NCI-H2196 (cell line): Measurements from ENCODE around the gene GOLPH3.

Source experiments
- DNase-seq: peaks from one replicate; lab custom pipeline; 2025; ENCODE audit not compliant: unreplicated experiment; lab: John Stamatoyannopoulos, UW

GOLPH3 gene

DNA sequence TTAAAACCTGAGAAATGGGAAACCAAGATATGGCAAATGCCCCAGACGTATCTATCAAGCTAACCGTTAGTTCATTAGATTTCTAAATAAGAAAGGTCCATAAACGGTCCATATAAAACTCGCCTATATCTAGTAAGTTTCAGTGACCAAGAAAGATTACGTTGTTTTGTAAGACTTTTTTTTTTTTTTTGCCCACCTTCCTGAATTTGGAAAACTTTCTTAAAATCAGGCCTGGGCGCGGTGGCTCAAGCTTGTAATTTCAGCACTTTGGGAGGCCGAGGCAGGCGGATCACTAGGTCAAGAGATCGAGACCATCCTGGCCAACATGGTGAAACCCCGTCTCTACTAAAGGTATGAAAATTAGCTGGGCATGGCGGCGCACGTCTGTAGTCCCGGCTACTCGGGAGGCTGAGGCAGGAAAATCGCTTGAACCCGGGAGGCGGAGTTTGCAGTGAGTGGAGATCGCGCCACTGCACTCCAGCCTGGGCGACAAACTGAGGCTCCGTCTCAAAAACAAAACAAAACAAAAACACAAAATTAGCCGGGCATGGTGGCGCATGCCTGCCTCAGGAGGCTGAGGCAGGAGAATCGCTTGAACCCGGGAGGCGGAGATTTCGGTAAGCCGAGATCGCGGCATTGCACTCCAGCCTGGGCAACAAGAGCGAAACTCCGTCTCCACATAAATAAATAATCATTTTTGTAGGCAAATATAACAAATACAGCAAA lies 1.8 kb downstream of the GOLPH3 start:
- peak; percentile 20 for DNase-seq

DNA sequence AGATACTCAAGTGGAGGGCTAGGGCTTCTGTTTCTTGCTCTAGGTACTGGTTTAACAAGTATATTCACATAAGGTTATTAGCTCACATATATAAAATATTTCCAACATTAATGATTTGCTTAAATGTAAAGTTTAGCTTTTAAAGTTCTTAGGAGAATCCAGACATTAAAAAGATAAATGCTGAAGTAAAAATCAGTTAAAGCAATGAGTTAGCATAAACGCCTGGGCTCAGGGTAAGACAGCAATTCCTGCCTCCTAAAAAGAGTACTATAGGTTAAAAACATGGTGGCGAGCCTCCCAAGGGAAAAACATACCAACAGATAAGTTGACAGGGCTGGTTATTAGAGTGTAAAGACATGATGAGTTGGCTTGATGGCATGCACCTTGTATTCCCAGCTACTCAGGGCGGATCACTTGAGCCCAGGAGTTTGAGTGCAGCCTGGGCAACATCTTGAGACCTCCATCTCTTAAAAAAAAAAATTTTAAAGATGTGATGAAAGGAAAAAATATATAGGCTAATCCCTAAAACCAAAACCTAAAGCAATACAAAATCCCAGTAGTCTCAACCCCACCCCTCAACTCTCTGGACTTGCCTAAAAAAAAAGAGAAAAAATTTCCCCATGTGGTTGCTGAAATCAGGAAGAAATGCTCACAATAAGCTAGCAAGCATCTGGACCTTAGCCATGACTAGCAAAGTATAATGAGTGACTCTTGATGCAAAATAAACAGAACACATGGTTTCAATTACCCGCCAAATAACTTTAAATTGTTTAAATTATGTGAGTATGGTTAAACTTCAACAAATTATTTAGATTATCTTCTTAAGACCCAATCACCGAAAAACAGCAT lies 3.6 kb downstream of the GOLPH3 start:
- peak; percentile 23 for DNase-seq

GRCh38 chr5:32168460-32169033 lies 5.6 kb downstream of the GOLPH3 start:
- DNase-seq = no peak

DNA sequence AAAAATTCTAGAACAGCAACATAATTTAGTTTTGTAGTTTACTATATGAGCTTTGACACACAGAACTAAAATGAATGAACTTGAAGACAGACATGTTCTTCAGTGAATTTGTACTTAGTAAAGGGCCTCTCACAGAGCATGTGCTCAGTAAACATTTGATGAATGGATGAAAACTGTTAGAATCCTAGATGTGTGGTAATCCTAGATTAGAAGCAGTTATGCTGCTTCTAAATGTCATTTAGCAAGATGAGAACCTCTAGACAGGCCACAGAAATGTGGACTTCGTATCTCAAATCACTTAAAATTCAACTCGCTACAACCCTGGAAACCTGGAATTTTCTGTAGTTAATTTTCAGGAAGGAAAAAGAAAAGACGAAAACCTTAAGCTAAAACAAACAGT lies 8.5 kb downstream of the GOLPH3 start:
- DNase-seq = no peak

- DNase-seq = no peak
Measured at GRCh38 chr5:32163785-32164184, 10.3 kb downstream of the GOLPH3 start.

- DNase-seq = no peak
Measured at GRCh38 chr5:32163053-32163452, 11.1 kb downstream of the GOLPH3 start.

DNA sequence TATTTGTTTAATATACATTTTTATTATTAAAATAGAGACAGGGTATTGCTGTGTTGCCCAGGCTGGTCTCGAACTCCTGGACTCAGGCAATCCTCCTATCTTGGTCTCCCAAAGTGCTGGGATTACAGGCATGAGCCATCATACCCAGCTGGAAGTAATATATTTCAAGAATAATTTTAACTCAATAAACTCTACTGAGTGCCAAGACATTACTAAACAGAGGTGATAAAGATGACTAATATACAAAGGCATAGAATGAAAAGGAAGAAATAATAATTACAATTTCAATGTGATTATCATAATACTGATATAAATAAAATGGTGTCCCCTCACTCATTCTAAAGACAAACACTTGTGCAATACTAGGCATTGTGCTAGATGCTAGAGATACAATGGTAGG lies 13.9 kb downstream of the GOLPH3 start:
- DNase-seq = no peak

DNA sequence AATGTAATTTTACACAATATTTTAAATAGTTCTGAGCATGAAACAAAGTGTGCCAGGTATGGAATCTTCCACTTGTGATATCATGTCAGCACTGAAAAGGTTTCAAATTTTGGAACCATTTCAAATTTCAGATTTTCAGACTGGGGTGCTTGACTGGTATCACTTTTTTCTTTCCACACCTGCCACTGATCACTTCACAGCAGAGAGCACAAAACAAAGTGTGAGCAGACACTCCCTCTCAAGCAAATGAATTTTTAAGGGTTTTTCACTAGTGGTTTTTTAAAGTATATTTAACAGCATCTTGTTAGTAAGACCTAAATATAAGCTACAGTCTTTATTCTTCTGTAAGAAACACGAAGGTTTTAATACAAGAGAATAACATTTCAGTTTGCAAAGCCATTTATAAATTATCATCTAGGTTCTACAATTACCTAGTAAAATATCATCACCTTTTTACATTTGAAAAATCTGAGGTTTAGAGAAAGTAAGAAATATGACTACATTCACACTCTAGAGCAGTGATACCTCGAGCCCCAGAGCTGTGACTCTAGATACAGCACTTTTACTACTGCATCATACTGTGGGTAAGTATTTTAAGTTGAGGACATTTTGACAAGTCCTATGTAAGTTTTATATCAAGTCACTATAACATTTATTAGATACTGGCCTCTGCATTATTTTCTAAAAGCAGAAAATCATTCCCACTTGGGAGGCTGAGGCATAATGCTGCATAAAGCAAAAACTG lies 14.6 kb downstream of the GOLPH3 start:
- DNase-seq = no peak

DNA sequence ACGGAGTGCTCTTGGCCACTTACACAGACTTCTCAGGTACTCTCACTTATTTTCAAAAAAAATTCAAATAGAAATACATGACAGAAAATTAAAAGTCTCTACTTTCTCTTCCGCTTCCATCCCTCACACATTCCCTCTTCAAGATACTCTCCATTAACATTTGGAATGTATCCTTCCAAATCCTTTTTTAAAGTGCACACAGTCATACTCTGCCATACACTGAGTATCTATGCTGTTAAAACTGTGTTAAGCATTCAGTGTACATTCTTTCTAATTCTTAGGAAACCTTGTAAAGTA lies 15.5 kb downstream of the GOLPH3 start:
- DNase-seq = no peak

DNA sequence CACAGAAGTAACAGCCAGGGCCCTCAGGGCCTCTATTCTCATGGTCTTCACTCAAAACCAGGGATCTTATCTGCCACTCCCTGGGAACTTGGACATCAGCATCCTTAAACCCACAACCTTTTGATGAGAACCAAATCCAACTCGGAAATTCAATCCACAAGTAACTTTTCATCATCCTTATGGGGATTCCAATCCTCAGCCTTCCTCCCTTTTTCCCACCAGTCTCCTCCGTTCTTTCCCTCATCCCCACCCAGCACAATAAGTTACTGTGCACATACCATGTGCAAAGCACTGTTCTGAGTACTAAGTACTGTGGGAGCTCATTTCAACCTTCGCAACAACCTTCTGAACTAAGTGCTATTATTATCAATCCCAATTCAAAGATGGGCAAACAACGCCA lies 17.0 kb downstream of the GOLPH3 start:
- DNase-seq = no peak

GRCh38 chr5:32156635-32157034 lies 17.5 kb downstream of the GOLPH3 start:
- DNase-seq = no peak

DNA sequence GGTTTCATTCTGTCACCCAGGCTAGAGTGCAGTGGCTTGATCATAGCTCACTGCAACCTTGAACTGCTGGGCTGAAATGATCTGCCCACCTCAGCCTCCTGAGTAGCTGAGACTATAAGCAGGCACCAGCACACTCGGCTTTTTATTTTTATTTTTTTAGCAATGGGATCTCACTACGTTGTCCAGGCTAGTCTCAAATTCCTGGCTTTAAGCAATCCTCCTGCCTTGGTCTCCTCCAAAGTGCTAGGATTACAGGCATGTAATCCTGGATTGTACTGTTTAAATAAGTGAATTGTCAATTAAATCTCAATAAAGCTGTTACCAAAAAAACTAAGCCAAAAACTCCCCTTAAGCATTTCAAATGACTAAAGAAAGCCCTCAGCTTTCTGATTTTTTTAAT lies 18.9 kb downstream of the GOLPH3 start:
- DNase-seq = no peak

GRCh38 chr5:32153723-32154122 lies 20.4 kb downstream of the GOLPH3 start:
- no peak for DNase-seq

- DNase-seq = no peak
Measured at GRCh38 chr5:32151198-32151597, 22.9 kb downstream of the GOLPH3 start.

- no peak for DNase-seq
Measured at GRCh38 chr5:32150366-32150765, 23.8 kb downstream of the GOLPH3 start.

- DNase-seq = no peak
Measured at GRCh38 chr5:32147959-32148358, 26.2 kb downstream of the GOLPH3 start.

- no peak for DNase-seq
Measured at GRCh38 chr5:32147236-32147635, 26.9 kb downstream of the GOLPH3 start.

GRCh38 chr5:32145378-32145777 lies 28.7 kb downstream of the GOLPH3 start:
- no peak for DNase-seq

GRCh38 chr5:32144378-32145207 lies 29.5 kb downstream of the GOLPH3 start:
- DNase-seq = peak; percentile 36

DNA sequence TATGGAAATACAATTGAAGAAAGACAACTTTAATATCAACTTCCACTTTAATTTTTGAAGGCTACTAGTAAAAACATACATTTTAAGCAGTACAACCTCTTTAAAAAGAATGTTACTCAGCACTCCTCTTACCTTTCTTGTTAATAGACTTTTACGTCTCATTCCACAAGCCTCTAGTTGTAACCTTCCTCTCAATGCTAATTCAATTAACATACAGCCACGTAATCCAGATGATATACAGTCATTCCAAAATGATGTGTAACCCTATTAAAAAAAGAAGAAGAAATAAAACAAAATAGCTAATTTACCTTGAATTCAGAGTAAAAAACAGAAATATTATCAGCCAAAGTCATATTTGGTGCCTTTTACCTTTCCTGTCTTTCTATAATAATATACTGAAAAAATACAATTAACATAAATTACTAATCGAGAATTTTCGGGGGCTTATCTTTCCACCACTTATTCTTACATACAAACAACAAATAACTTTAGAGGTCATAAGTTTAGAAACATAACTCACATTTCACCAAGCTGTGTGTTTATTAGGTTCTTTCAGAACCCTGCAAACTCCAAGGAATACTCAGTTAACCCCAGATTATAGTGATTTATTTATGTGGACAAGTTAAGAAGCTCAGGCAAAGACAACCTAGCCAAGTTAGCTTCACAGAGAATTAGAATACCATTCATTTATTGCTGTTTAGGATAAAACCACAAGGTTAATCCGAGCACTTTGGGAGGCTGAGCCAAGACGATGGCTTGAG lies 30.3 kb downstream of the GOLPH3 start:
- DNase-seq = no peak
